GM12864 (cell line): ENCODE measurements around the gene SYNGR2.
A peak's percentile ranks its signal among the peaks of the same experiment; 100 is the strongest.

ENCODE experiments used
- DNase-seq: peaks from one replicate; pipeline ENCODE4 v3.0.0-alpha.2; 2011; ENCODE audit warnings: low read depth
- H3K4me3 ChIP-seq: 2 replicates; pipeline ENCODE4 v1.5.1; 2011; ENCODE audit warnings: mild to moderate bottlenecking, low read depth, low read length, control low read depth
- TF ChIP-seq, protein P1 (sequence below): IDR thresholded peaks from 2 replicates; pipeline ENCODE4 v1.5.1; 2011; ENCODE audit warnings: low read depth, mild to moderate bottlenecking, moderate library complexity, low read length, control low read depth, inconsistent platforms; ENCODE audit errors: missing control alignments

SYNGR2 gene

DNA sequence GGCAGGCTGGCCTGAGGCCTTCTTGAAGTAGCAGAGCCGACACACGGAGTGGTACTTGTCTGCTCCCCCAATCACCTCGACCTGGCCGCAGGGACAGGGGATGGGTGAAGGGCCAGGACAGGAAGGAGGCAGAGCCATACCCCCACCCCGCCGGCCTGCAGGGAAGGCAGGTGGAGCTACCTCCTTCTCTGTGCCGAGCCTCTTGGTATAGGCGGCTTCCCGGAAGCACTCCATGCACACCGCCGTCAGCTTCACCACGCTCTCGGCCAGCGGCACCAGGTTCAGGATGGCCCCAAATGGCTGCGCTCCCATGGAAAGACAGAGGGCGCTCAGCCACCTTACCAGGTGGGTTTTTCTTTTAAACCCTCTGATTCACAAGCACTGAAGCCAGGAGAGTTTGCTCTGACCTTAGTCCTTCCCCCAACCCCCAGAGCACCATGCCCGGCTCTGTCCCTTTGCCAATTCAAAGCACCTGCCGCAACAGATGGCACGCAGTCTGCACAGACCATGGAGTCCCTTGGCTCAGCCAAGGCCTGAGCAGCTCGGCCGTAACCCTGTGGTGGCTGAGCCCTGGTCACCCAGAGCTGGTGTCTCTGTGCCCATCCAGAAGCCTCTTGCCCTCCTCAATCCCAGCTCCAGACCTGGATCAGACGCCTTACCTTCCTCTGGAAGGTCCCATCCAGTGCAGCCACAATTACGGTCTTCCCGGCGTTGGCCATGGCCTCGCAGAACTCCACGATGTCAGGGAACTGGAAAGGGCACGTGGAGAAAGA is 6.7 kb downstream of the SYNGR2 start:
- TF ChIP-seq, protein P1, sequence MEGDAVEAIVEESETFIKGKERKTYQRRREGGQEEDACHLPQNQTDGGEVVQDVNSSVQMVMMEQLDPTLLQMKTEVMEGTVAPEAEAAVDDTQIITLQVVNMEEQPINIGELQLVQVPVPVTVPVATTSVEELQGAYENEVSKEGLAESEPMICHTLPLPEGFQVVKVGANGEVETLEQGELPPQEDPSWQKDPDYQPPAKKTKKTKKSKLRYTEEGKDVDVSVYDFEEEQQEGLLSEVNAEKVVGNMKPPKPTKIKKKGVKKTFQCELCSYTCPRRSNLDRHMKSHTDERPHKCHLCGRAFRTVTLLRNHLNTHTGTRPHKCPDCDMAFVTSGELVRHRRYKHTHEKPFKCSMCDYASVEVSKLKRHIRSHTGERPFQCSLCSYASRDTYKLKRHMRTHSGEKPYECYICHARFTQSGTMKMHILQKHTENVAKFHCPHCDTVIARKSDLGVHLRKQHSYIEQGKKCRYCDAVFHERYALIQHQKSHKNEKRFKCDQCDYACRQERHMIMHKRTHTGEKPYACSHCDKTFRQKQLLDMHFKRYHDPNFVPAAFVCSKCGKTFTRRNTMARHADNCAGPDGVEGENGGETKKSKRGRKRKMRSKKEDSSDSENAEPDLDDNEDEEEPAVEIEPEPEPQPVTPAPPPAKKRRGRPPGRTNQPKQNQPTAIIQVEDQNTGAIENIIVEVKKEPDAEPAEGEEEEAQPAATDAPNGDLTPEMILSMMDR = no peak
- no peak for DNase-seq
- H3K4me3 ChIP-seq = no peak overlapping the region

DNA sequence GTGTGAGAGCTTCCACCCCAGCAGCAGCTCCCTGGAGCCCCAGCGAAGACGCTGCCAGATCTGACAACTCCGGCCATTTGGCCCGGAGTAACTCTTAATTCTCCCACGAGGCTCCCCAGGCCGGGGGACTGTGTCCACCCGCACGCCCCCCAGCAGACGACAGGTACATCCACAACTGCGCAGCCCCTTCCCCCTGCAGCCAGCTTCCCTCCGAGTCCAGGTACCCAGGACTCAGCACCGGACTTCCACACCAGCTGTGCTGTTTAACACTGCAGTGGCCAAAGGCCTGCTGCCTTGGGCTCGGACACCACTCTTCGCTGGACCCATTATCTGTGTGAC is 7.2 kb downstream of the SYNGR2 start:
- no peak for DNase-seq
- TF ChIP-seq, protein P1 = no peak
- H3K4me3 ChIP-seq = no peak overlapping the region

DNA sequence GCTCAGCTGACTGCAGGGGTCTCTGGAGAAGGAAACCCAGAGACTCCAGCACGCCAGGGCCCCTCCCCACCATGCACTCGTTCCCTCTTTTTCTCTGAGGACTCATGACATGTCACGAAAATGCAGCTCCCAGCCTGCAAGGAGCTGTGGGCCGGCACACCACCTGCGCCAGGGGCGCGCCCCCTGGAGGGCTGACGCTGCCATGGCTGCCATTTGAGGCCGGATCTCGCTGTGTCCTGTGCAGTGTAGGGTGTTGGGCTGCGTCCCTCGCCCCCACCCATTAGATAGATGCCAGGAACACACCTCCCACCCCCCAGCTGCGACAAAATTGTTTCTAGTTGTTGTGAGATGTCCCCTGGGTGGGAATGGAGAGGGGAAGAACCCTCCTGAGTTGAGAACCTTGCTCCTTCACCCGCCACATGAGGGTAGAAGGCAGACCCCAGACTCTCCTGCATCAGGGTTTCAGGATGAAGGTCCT is 8.2 kb downstream of the SYNGR2 start:
- no peak overlapping the region for H3K4me3 ChIP-seq
- TF ChIP-seq, protein P1 = peak; percentile 98
- no peak for DNase-seq

DNA sequence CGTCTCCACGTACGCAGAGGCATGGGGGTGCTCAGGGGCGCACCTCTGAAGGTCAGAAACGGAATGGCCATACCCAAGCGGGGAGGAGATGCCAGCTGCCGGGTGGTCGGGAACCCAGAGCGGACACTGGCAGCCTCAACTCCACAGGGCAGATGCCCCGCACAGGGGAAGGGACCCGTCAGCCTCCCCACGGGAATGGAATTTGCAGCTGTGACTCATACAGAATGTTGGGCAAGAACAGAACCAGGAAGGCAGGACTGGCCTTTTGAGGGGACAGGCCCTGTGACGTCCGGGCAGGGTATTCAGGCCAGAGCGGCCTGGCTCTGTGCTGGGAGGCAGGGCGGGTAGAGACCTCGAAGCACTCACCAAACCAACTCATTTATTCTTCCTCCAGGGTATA is 11.0 kb downstream of the SYNGR2 start:
- no peak for DNase-seq
- TF ChIP-seq, protein P1 = no peak
- no peak overlapping the region for H3K4me3 ChIP-seq

DNA sequence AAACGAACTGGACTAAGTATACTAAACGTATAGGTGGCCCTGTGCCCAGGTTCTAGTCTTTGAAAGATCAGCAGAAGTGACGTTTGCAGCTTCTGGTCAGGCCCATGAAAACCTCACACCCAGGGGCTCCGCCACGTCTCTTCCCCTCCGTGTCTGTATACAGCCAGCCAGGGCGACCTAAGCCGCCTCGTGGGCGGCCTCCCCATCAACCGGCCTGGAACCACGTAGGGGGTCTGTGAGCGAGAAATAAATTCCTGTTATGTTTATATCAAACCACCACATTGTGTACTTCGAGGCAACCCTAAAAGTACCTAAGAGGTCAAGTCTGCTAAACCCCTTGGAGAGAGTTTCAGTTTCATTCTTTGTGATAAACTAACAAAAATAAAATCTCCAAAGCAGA is 11.7 kb downstream of the SYNGR2 start:
- H3K4me3 ChIP-seq = no peak overlapping the region
- TF ChIP-seq, protein P1 = no peak
- DNase-seq = no peak

DNA sequence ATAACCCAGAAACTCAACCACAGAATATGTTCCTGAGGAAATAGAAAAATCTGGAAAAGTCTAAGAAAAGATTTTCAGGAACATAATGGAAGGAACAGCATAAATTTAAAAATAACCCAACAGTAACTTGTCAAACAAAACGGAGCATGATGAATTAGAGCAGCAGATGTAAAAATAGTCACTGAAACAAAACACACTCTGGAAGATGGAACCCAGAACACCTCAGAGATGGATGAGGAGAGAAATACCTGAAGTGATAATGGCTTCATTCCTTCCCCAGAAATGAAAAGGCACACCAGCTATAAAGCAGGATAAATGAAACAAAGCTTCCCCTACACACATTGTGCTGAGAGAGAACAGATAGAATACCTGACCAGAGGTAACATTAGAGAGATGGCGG is 12.1 kb downstream of the SYNGR2 start:
- DNase-seq = no peak
- H3K4me3 ChIP-seq = no peak overlapping the region
- TF ChIP-seq, protein P1 = no peak

DNA sequence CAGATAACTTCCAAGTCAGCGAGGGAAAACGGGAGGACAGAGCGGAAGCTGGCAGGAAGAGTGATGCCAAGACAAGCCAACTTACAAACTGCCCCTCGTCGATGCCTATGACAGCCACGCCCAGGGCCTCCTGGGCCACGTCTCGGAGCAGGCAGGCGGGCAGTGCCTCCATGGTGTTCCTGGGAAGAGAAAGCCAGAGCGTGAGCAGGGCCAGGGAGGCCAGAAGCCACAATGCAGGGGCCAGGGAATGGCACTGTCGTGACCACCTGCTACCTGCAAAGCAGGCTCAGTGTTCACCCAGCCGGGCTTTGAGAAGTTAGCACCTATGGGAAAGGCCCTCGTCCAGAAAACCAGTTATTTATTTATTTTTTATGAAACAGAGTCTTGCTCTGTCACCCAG is 14.1 kb downstream of the SYNGR2 start:
- DNase-seq = no peak
- no peak overlapping the region for H3K4me3 ChIP-seq
- TF ChIP-seq, protein P1 = no peak
